ENCODE data around the gene RIC8B. TPM values are rescaled to one million over a fixed set of nuclear protein-coding genes. Genes with fewer than 3 reads are reported as not detected.
"Not testable (repeated sequence)": the region's sequence is repeated elsewhere in the genome, so short reads cannot be mapped to it uniquely, and the experiment has no call there.

Gene RIC8B, protein sequence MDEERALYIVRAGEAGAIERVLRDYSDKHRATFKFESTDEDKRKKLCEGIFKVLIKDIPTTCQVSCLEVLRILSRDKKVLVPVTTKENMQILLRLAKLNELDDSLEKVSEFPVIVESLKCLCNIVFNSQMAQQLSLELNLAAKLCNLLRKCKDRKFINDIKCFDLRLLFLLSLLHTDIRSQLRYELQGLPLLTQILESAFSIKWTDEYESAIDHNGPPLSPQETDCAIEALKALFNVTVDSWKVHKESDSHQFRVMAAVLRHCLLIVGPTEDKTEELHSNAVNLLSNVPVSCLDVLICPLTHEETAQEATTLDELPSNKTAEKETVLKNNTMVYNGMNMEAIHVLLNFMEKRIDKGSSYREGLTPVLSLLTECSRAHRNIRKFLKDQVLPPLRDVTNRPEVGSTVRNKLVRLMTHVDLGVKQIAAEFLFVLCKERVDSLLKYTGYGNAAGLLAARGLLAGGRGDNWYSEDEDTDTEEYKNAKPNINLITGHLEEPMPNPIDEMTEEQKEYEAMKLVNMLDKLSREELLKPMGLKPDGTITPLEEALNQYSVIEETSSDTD
- 10 to 100 TPM; 10.7 to 11.3 TPM for total RNA-seq

DNA sequence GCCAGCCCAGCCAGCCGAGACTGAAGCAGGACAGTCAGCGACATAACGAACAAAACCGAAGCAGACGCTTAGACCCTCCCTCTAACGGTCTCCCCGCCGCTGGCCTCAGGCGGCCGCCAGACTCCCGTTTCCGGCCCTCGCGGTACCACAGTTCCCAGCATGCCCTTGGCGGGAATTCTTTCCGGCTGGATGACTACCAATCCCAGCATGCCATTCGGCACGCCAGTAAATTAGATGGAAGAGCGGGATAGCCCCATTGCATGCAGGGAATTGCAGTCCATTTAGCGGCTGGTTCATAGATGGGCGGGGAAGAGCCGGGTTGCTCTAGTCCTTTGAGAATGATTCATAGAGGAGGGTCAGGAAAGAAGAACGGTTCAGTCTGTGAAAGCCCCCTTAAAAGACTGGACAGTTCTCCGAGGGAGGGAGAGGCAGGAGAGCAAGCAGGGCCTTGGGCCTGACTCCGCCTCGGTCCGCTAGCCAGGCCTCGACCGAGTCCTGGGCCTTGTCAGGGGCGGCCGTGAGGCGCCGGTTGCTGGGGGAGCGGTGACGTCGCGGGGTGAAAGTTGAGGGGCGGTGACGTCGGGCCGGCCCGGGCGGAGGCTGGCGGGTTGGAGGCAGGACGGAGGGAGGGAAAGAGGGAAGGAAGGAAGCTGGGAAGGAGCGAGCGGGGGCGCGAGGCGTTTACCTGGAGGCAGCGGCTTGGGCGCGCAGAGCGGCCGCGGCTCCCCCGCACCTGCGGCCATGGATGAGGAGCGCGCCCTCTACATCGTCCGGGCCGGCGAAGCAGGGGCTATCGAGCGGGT lies at the start of gene RIC8B:
RIC8B (plus strand) TSS at position 678 of the 803 bp plus-strand sequence; CDS start at position 742, 64 bp downstream.
- peak; percentile 92 for ATAC-seq
- peak within 1 kb of the TSS; percentile 98 for H3K27ac Mint-ChIP-seq

DNA sequence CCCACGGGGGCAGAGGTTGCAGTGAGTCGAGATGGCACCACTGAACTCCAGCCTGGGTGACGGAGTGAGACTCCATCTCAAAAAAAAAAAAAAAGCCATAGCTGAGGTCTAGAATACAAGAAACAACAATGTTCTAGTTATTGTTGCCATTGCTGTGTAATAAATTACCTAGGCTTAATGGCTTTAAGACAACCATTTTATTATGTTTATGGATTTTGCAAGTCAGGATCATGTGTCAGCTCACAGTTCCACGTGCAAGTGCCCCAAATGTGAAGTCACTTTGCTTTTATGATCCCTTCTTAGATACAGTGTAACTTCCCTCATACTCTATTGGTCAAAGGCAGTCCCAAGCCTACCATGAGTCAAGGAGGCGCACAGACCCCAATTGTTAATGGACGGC lies 49.5 kb upstream of the RIC8B start:
- no peak for DNase-seq
- Mint-ChIP-seq H3K27ac (no peak overlapping the region), H3K4me1 (peaks cover 3% of the 10 kb centered on the region), H3K27me3 (no peaks in the 10 kb centered on the region), H3K9me3 (ENCODE audit: low read depth) (no peaks in the 10 kb centered on the region), H3K36me3 (ENCODE audit: low read depth) (no peaks in the 10 kb centered on the region), H3K4me3 (no peak overlapping the region)
- CTCF ChIA-PET = no interaction called here
- no peak for ATAC-seq
- POLR2A ChIA-PET = no interaction called here
- intact Hi-C loops (cut with DNase I, micrococcal nuclease) = no loop called here

More for the DNA sequence above, at the start of gene RIC8B:
- H3K36me3 Mint-ChIP-seq (ENCODE audit: low read depth) = peaks cover 2% of the 10 kb centered on the region
- intact Hi-C loops (cut with DNase I, micrococcal nuclease) = loop anchor here (1.0 to 10.0 kb wide), 10 partner anchors 21 to 1667 kb away; partner anchors contain the start of genes APPL2 (in 1 of the 2), CKAP4 (in 1 of the 2), CRY1 (in 1 of the 2) and POLR3B (in 1 of the 2)
- peak within 1 kb of the TSS; percentile 95 for H3K4me3 Mint-ChIP-seq
- peaks cover 32% of the 10 kb centered on the region for H3K4me1 Mint-ChIP-seq
- ChIA-PET CTCF (interaction anchor here (0.8 kb wide), 1 partner anchor 417 kb away, joined by 4 read pairs; no protein-coding TSS in a partner anchor), POLR2A (interaction anchor here (0.6 kb wide), 1 partner anchor 1443 kb away, joined by 3 read pairs; no protein-coding TSS in a partner anchor)
- no peaks in the 10 kb centered on the region for H3K9me3 Mint-ChIP-seq (ENCODE audit: low read depth)
- H3K27me3 Mint-ChIP-seq = no peaks in the 10 kb centered on the region
- DNase-seq = peak; percentile 89

DNA sequence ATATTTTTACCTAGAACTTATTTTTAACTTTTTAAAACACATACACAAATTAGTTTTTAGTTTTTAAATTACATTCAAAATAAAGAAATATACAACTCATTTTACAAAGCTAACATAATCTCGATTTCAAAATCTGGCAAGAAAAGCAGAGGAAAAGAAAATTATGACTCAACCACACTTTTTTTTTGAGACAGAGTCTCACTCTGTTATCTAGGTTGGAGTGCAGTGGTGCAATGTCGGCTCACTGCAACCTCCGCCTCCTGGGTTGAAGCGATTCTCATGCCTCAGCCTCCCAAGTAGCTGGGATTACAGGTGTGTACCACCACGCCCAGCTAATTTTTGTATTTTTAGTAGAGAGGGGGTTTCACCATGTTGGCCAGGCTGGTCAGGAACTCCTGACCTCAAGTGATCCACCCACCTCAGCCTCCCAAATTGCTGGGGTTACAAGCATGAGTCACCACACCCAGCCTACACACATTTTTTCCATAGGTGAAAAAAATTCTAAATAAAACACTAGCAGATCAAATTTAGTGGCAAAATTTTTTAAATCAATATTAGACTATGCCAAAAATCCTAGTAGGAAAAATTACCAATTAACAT lies 47.8 kb upstream of the RIC8B start:
- H3K27ac Mint-ChIP-seq; intact Hi-C loops (cut with DNase I, micrococcal nuclease): not testable (repeated sequence)
- peak; percentile 34 for DNase-seq

DNA sequence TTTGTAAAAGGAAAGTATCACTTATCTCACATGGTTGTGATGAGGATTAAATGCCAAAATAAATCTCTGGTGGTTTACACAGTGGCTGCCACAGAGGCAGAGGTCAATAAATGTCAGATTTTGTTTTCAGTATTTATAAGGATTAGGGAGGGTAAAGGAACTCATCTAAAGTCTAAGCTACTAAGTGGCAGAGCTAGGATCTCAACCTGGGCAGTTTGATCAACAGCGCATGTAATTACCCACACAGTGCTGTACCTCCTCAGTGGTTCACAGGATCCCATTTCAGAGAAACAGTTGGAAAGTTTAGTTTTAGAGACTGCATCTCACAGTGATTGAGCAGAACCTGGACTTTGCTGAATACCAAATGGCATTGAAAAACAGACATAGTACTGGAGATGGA lies 44.9 kb upstream of the RIC8B start:
- POLR2A ChIA-PET = no interaction called here

More for the DNA sequence above, 47.8 kb upstream of the RIC8B start:
- POLR2A ChIA-PET; H3K36me3 Mint-ChIP-seq (ENCODE audit: low read depth); H3K4me3 Mint-ChIP-seq; H3K9me3 Mint-ChIP-seq (ENCODE audit: low read depth); H3K27me3 Mint-ChIP-seq; H3K4me1 Mint-ChIP-seq; ATAC-seq: not testable (repeated sequence)
- CTCF ChIA-PET = interaction anchor here (1.2 kb wide), 1 partner anchor 9 kb away, joined by 3 read pairs; no protein-coding TSS in a partner anchor

DNA sequence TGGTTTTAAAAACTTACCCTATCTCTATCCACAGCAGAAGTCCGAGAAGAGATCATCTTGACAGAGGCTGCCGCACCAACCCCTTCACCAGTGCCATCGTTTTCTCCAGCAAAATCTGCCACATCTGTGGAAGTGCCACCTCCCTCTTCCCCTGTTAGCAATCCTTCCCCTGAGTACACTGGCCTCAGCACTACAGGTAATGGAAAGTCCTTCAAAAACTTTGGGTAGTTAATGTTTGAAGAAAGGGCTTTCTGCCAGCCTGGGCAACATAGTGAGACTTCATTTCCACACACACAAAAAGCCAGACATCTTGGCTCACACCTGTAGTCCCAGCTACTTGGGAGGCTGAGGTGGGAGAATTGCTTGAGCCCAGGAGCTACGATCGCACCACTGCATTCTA lies 41.6 kb upstream of the RIC8B start:
- CTCF ChIA-PET = no interaction called here

More for the DNA sequence above, 44.9 kb upstream of the RIC8B start:
- intact Hi-C loops (cut with DNase I, micrococcal nuclease) = no loop called here
- no peak for ATAC-seq
- H3K4me3 Mint-ChIP-seq = no peak overlapping the region
- DNase-seq = no peak
- H3K36me3 Mint-ChIP-seq (ENCODE audit: low read depth) = no peaks in the 10 kb centered on the region
- CTCF ChIA-PET = interaction anchor here (0.7 to 1.5 kb wide), 3 partner anchors 37 to 1577 kb away, joined by 3 read pairs; no protein-coding TSS in a partner anchor
- no peaks in the 10 kb centered on the region for H3K27me3 Mint-ChIP-seq
- peaks cover 3% of the 10 kb centered on the region for H3K4me1 Mint-ChIP-seq
- no peak overlapping the region for H3K27ac Mint-ChIP-seq
- no peaks in the 10 kb centered on the region for H3K9me3 Mint-ChIP-seq (ENCODE audit: low read depth)

DNA sequence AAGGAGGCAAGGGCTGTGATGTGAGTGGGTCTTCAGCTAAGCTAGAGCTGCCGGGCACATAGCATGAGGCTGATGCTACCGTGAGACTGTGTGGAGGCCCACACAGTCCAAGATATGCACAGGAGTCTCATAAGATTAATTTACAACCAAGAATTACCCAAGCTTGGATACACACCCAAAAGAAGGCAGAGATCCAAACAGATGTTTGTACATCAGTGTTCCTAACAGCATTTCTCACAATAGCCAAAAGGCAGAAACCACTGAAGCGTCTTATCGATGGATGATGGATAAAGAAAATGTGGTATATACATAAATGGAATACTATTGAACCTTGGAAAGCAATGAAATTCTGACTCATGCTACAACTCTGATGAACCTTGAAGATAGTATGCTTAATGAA lies 40.8 kb upstream of the RIC8B start:
- no peak overlapping the region for H3K4me3 Mint-ChIP-seq
- H3K4me1 Mint-ChIP-seq = no peaks in the 10 kb centered on the region
- ChIA-PET POLR2A (interaction anchor here (0.5 kb wide), 1 partner anchor 316 kb away, joined by 3 read pairs; no protein-coding TSS in a partner anchor), CTCF (no interaction called here)
- ATAC-seq = no peak
- H3K36me3 Mint-ChIP-seq (ENCODE audit: low read depth) = no peaks in the 10 kb centered on the region
- H3K27me3 Mint-ChIP-seq = no peaks in the 10 kb centered on the region
- DNase-seq = no peak
- no peaks in the 10 kb centered on the region for H3K9me3 Mint-ChIP-seq (ENCODE audit: low read depth)
- intact Hi-C loops (cut with DNase I, micrococcal nuclease) = no loop called here
- no peak overlapping the region for H3K27ac Mint-ChIP-seq

More for the DNA sequence above, 41.6 kb upstream of the RIC8B start:
- H3K4me3 Mint-ChIP-seq = no peak overlapping the region
- DNase-seq (no peak), ATAC-seq (no peak)
- H3K9me3 Mint-ChIP-seq (ENCODE audit: low read depth) = no peaks in the 10 kb centered on the region
- H3K4me1 Mint-ChIP-seq = no peaks in the 10 kb centered on the region
- no peaks in the 10 kb centered on the region for H3K27me3 Mint-ChIP-seq
- H3K27ac Mint-ChIP-seq = no peak overlapping the region
- no peaks in the 10 kb centered on the region for H3K36me3 Mint-ChIP-seq (ENCODE audit: low read depth)
- intact Hi-C loops (cut with DNase I, micrococcal nuclease) = no loop called here
- POLR2A ChIA-PET = interaction anchor here (0.5 kb wide), 1 partner anchor 315 kb away, joined by 3 read pairs; no protein-coding TSS in a partner anchor

DNA sequence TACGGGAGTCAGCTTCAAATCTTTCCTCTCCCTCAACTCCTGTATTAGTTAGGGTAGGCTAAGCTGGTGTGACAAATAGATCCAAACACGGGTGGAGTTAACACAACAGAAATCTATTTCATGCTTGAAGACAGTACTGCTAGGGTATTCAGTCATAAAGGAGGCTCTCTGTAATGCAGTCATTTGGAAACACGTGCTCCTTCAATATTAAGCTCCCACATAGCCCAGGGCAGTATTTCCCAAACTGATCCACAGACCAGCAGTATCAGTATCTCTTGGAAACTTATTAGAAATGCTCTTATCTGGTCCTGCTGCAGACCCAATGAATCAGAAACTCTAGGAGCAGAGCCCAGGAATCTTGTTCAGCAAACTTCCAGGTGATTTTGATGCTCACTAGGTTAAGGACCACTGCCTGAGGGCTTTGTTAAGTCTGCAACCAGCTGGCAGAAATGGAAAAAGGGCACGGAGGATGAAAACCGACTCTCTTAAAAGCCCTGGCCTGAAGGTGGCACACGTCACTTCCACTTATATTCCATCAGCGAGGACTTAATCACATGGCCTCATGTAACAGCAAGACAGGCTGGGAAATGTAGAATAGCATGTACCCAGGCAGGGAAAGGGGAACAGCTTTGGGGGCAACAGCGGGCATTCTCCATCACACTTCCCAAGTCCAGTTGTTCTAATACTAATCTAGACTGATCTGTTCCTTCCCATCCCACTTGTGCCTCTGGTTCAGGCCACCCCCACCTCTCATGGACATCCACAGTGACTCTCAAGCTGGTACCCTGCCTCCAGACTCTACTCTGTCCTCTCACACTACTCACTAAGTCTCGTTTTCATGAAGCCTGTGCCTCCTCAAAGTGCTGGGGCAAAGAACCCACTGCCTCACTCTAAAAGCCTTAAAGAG lies 38.2 kb upstream of the RIC8B start:
- DNase-seq (no peak), ATAC-seq (peak; percentile 55)
- ChIA-PET CTCF (no interaction called here), POLR2A (no interaction called here)
- Mint-ChIP-seq H3K4me1 (no peaks in the 10 kb centered on the region), H3K27ac (no peak overlapping the region), H3K27me3 (no peaks in the 10 kb centered on the region), H3K9me3 (ENCODE audit: low read depth) (no peaks in the 10 kb centered on the region), H3K36me3 (ENCODE audit: low read depth) (no peaks in the 10 kb centered on the region), H3K4me3 (no peak overlapping the region)
- intact Hi-C loops (cut with DNase I, micrococcal nuclease) = loop anchor here in 1 of 2 experiments (5.0 kb wide), 1 partner anchor 181 kb away; no protein-coding TSS in a partner anchor

DNA sequence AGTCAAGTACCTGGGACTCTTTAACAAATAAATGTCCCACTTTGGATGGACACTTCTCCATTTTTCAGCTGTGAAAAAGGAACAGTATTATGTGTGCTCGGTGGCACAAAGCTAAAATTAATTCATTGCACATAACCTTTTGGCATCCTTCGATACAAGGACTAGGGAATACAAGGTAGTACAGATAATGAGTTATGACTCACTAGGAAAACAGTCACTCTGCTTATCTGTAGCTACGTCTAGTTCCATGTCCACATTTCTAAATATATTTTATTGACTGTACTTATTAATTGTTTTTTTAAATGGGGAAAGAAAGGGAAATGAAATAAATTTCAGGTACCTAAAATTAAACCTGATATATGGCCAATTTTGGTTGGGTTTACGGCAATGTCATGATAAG lies 35.2 kb upstream of the RIC8B start:
- ChIA-PET CTCF (interaction anchor here (1.1 kb wide), 1 partner anchor 180 kb away, joined by 4 read pairs; no protein-coding TSS in a partner anchor), POLR2A (no interaction called here)
- Mint-ChIP-seq H3K4me1 (no peaks in the 10 kb centered on the region), H3K9me3 (ENCODE audit: low read depth) (no peaks in the 10 kb centered on the region), H3K4me3 (no peak overlapping the region), H3K27ac (no peak overlapping the region), H3K36me3 (ENCODE audit: low read depth) (no peaks in the 10 kb centered on the region), H3K27me3 (no peaks in the 10 kb centered on the region)
- intact Hi-C loops (cut with DNase I, micrococcal nuclease) = loop anchor here in 1 of 2 experiments (5.0 kb wide), 1 partner anchor 178 kb away; no protein-coding TSS in a partner anchor
- DNase-seq (no peak), ATAC-seq (no peak)

DNA sequence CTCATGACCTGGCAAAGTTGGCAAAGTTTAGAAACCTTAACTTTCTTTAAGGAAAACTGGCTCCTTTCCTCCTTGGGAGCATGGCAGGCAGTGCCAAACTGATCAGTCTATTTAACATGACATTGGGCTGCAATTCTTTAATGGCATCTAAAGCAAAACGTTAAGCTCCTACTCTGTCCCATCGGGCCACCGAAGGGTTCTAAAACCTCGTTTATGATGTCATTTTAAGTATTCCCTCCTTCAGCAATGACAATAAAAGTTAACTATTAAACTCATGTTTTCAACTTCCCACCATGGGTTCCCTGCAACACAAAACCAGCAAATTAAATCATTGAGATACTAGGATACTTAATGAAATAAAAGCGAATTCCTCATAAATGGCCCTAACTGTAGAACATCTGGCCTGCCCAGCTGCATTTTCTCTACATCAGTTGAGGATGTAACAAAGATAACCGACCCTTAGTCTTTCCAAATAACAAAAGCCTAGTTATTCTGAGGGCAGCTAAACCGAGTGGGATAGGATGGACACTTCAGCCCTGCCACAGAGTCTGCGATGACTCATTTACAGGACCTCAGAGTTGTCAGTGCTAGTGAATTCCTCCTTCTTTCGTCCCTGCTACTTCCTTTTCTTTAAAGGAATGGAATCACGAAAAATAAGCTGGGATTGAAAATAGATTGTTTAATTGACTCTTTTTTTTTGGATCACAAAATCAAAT lies 34.5 kb upstream of the RIC8B start:
- no peaks in the 10 kb centered on the region for H3K36me3 Mint-ChIP-seq (ENCODE audit: low read depth)
- H3K27me3 Mint-ChIP-seq = no peaks in the 10 kb centered on the region
- no peaks in the 10 kb centered on the region for H3K9me3 Mint-ChIP-seq (ENCODE audit: low read depth)
- H3K4me3 Mint-ChIP-seq = no peak overlapping the region
- DNase-seq (no peak), ATAC-seq (no peak)
- no peak overlapping the region for H3K27ac Mint-ChIP-seq
- no peaks in the 10 kb centered on the region for H3K4me1 Mint-ChIP-seq
- intact Hi-C loops (cut with DNase I, micrococcal nuclease) = loop anchor here in 1 of 2 experiments (5.0 kb wide), 1 partner anchor 177 kb away; no protein-coding TSS in a partner anchor
- ChIA-PET POLR2A (no interaction called here), CTCF (interaction anchor here (1.1 kb wide), 1 partner anchor 16 kb away, joined by 3 read pairs; no protein-coding TSS in a partner anchor)

DNA sequence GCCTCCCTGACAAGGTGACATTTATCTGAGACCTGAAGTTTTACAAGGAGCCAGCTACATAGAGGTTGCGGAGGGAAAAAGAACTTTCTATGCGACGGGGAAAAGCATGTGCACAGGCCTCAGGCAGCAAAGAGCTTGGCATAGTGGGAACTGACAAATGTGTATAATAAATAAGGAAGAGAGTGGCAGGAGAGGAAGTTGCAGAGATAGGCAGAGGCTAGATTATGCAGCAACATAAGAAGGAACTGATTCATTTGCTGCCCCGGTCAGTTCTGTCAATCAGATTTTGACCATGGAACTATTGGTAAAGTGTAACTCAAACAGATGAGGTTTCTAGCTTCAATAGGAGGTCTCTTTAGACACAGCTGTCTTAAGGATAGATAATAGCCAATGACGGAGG lies 33.7 kb upstream of the RIC8B start:
- intact Hi-C loops (cut with DNase I, micrococcal nuclease) = no loop called here
- Mint-ChIP-seq H3K4me3 (no peak overlapping the region), H3K4me1 (no peaks in the 10 kb centered on the region), H3K27ac (no peak overlapping the region), H3K36me3 (ENCODE audit: low read depth) (no peaks in the 10 kb centered on the region), H3K9me3 (ENCODE audit: low read depth) (no peaks in the 10 kb centered on the region), H3K27me3 (no peaks in the 10 kb centered on the region)
- CTCF ChIA-PET = interaction anchor here (1.1 to 1.2 kb wide), 2 partner anchors 10 to 15 kb away, joined by 3 to 5 read pairs; no protein-coding TSS in a partner anchor
- POLR2A ChIA-PET = no interaction called here
- DNase-seq = no peak
- ATAC-seq = no peak
